ENCODE measurements around the gene RIT2.

Gene RIT2

GRCh38 chr18:43115076-43115921 lies at the start of gene RIT2:
Gene RIT2, minus strand, starts transcription at chr18:43115685.
- DNase-seq, result no peak
- Mint-ChIP-seq H3K4me1 (no peaks in the 10 kb centered on the region), H3K27ac (no peak within 1 kb of the TSS), H3K9me3 (no peaks in the 10 kb centered on the region), H3K4me3 (no peak within 1 kb of the TSS), H3K27me3 (no peaks in the 10 kb centered on the region)
- no peak for ATAC-seq

GRCh38 chr18:43161528-43161927 lies 46.0 kb upstream of the RIT2 start:
- H3K9me3 Mint-ChIP-seq, result no peaks in the 10 kb centered on the region
- H3K27me3 Mint-ChIP-seq, result no peaks in the 10 kb centered on the region
- ATAC-seq, result no peak
- H3K4me3 Mint-ChIP-seq, result no peak overlapping the region
- H3K4me1 Mint-ChIP-seq, result no peaks in the 10 kb centered on the region
- DNase-seq, result no peak
- no peak overlapping the region for H3K27ac Mint-ChIP-seq

GRCh38 chr18:43160509-43160908 lies 45.0 kb upstream of the RIT2 start:
- Mint-ChIP-seq H3K27me3 (no peaks in the 10 kb centered on the region), H3K27ac (no peak overlapping the region), H3K9me3 (no peaks in the 10 kb centered on the region), H3K4me3 (no peak overlapping the region), H3K4me1 (no peaks in the 10 kb centered on the region)
- ATAC-seq, result no peak
- DNase-seq, result no peak

DNA sequence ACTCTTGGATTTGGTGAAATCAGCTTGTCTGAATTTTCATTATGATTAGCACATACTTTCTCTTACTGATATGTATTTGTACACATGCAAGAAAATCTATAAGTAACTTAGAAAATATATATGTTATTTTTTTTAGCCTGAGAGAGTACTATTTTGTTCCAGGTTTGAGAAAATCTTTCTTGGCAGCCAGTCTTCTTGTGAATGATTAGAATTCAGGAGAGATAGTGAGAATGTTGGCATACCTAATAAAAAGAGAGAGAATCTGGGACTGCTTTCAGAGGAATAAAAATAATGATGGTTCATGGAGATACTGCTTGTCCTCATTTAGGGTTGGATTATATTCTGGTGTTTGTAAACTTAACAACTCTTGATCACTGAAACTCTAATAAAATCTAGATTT lies 44.4 kb upstream of the RIT2 start:
- Mint-ChIP-seq H3K27ac (no peak overlapping the region), H3K4me1 (no peaks in the 10 kb centered on the region), H3K27me3 (no peaks in the 10 kb centered on the region), H3K4me3 (no peak overlapping the region), H3K9me3 (no peaks in the 10 kb centered on the region)
- DNase-seq, result no peak
- no peak for ATAC-seq

DNA sequence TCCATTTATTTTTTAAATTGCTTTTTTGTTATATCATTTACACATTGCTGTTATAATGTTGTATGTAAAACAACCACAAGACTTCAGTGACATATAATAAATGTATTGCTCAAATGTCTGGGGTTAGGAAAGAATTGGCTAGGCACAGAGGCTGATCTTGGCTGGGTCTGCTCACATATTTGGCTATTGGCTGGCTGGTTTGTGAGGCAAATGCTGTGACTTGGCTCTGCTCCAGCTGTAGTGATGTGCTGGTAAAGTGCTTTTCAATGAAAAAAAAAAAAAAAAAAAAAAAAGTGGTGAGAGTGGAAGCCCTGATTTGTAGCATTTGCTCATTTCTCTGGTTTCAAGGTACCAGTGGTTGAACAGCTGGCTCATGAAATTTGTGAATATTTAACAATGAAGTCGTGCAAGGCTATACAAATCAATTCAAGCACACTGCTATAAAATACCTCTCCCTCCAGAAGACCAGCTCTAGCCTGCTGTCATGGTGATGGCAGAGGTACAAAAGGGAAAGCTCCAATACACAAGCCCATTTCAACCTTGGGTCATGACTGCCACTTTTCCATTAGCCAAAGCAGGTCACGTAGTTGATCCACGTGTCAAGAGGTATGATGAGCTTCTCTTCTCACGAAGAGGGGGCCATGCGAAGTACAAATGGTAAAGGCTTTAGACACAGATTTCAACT lies 43.7 kb upstream of the RIT2 start:
- ATAC-seq, result no peak
- no peak overlapping the region for H3K27ac Mint-ChIP-seq
- no peak for DNase-seq
- no peaks in the 10 kb centered on the region for H3K9me3 Mint-ChIP-seq
- no peaks in the 10 kb centered on the region for H3K4me1 Mint-ChIP-seq
- H3K4me3 Mint-ChIP-seq, result no peak overlapping the region
- H3K27me3 Mint-ChIP-seq, result no peaks in the 10 kb centered on the region

DNA sequence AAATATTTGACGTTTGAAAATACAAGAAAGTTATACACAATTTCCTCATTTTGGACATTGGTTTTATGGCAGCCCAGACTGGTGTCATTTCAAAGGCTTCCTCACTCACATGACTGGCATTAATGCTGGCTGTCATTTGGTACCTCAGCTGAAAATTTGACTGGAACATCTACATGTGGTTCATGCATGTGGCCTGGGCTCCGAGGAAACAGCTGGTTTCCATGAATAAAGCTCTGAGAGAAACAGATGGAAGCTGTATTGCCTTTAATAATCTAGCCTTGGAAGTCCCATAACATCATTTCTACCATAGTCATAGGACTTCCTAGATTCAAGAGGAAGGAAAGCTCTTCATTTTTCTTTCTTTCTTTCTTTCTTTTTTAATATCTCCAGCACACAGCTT lies 42.9 kb upstream of the RIT2 start:
- Mint-ChIP-seq H3K27me3 (no peaks in the 10 kb centered on the region), H3K4me1 (no peaks in the 10 kb centered on the region), H3K4me3 (no peak overlapping the region), H3K9me3 (no peaks in the 10 kb centered on the region), H3K27ac (no peak overlapping the region)
- ATAC-seq (no peak), DNase-seq (no peak)

DNA sequence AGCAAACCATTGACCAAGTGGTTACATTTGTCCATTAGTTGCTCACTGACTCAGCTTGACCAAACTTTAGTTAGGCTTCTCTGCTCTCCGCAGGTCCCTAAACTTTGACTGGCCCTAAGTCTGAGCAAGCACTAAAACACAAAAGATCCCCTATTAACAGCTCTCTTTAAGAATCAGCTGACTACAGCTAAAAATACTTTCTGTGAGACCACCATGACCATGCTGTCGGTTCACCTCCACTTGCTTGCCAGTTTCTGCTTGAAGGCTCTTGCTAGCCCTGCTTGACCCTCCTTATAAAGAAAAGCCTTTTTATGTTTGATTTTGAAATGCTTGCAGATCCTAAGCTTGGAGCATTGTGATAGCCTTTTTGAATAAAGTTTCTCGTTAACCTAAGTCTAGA lies 40.4 kb upstream of the RIT2 start:
- Mint-ChIP-seq H3K4me1 (no peaks in the 10 kb centered on the region), H3K9me3 (peaks cover under 1 to 1% of the 10 kb centered on the region in 2 donors), H3K27ac (no peak overlapping the region), H3K4me3 (no peak overlapping the region), H3K27me3 (no peaks in the 10 kb centered on the region)
- DNase-seq (no peak), ATAC-seq (no peak)

DNA sequence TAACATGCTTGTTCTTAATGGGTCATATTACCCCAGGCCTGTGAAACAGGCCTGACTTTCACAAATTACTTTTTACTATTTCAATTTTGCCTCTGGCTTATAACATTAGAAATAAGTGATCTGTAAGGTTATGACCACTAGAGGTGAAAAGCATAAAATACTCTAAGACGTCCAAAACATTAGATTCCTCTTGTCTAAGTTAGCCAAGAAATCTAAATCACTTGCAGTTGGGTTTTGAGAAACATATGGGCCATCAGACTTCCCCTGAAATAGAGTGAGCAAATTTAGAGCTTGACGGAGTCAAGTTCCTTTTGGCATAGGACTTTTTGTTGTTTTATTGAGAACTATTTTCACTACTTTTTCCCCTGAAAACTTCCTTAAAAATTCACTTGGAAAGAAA lies 32.7 kb upstream of the RIT2 start:
- Mint-ChIP-seq H3K4me1 (no peaks in the 10 kb centered on the region), H3K27ac (no peak overlapping the region), H3K4me3 (no peak overlapping the region), H3K27me3 (no peaks in the 10 kb centered on the region), H3K9me3 (peaks cover 20 to 22% of the 10 kb centered on the region in 2 donors)
- no peak for DNase-seq
- no peak for ATAC-seq

DNA sequence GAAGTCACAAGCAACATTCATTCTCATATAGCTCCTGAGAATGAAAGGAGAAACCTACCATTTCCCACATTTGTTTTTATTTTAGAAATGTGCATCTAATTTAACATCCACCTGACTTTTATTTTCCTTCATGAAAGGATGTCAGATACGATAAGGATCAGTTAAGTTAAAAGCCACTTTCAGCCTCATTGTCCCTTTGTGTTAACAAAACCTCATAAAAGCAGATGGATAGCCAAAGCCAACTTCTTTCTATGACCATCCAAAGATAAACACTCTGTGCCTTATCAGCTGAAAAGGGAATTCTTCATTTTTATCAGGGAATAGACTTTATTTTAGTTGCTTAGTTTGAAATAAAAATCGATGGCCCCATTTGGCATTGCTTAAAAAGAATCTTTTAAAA lies 25.7 kb upstream of the RIT2 start:
- peaks cover 12 to 14% of the 10 kb centered on the region in 2 donors for H3K9me3 Mint-ChIP-seq
- no peak for ATAC-seq
- H3K27ac Mint-ChIP-seq, result no peak overlapping the region

GRCh38 chr18:43139288-43139946 lies 23.9 kb upstream of the RIT2 start:
- no peak overlapping the region for H3K27ac Mint-ChIP-seq
- ATAC-seq (no peak), DNase-seq (no peak)
- no peak overlapping the region for H3K4me3 Mint-ChIP-seq
- H3K27me3 Mint-ChIP-seq, result no peaks in the 10 kb centered on the region
- H3K9me3 Mint-ChIP-seq, result peaks cover 5 to 12% of the 10 kb centered on the region in 2 donors
- H3K4me1 Mint-ChIP-seq, result no peaks in the 10 kb centered on the region

More for the DNA sequence above, 25.7 kb upstream of the RIT2 start:
- H3K4me1 Mint-ChIP-seq, result no peaks in the 10 kb centered on the region
- no peaks in the 10 kb centered on the region for H3K27me3 Mint-ChIP-seq
- H3K4me3 Mint-ChIP-seq, result no peak overlapping the region
- no peak for DNase-seq

- Mint-ChIP-seq H3K4me3 (no peak overlapping the region), H3K27me3 (no peaks in the 10 kb centered on the region), H3K27ac (no peak overlapping the region), H3K9me3 (peaks cover 0 to 16% of the 10 kb centered on the region in 2 donors), H3K4me1 (no peaks in the 10 kb centered on the region)
- no peak for DNase-seq
- no peak for ATAC-seq
These were observed 19.4 kb upstream of the RIT2 start for GRCh38 chr18:43134876-43135275.

DNA sequence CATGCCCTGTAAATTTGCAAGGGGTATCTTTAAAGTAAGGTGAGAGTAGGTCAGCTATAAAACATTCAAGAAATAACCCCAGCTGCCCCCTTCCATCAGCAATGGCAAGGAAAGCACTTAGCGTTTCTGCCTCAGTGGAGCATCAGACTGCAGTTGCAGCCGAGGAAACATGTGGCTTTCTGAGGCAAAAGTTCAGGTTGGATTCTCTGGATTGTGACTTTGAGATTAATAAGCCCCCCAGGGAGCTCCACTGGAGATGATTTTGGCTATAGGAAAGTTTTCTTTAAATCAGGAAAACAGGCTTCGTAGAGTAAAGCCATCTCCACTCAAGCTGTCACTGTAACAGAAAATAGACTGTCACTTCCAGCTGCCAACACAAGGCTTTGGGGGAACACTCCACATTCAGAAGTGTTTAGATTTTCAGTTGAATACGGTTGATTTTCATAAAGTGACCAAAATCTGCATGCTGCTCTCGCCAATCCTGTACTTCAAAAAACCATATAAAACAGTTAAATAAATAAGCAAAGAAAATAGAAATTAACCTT lies 15.3 kb upstream of the RIT2 start:
- Mint-ChIP-seq H3K27ac (no peak overlapping the region), H3K4me1 (no peaks in the 10 kb centered on the region), H3K4me3 (no peak overlapping the region), H3K9me3 (peaks cover 0 to 16% of the 10 kb centered on the region in 2 donors), H3K27me3 (no peaks in the 10 kb centered on the region)
- DNase-seq (no peak), ATAC-seq (no peak)

- no peak overlapping the region for H3K27ac Mint-ChIP-seq
- DNase-seq, result no peak
- no peak for ATAC-seq
- H3K27me3 Mint-ChIP-seq, result no peaks in the 10 kb centered on the region
- H3K4me1 Mint-ChIP-seq, result no peaks in the 10 kb centered on the region
- H3K9me3 Mint-ChIP-seq, result peaks cover 0 to 13% of the 10 kb centered on the region in 2 donors
- H3K4me3 Mint-ChIP-seq, result no peak overlapping the region
These were observed 14.6 kb upstream of the RIT2 start for GRCh38 chr18:43129946-43130524.

- ATAC-seq (no peak), DNase-seq (no peak)
- Mint-ChIP-seq H3K4me3 (no peak overlapping the region), H3K9me3 (peaks cover 5 to 10% of the 10 kb centered on the region in 2 donors), H3K27ac (no peak overlapping the region), H3K4me1 (no peaks in the 10 kb centered on the region), H3K27me3 (no peaks in the 10 kb centered on the region)
These were observed 10.0 kb upstream of the RIT2 start for GRCh38 chr18:43125471-43125870.

DNA sequence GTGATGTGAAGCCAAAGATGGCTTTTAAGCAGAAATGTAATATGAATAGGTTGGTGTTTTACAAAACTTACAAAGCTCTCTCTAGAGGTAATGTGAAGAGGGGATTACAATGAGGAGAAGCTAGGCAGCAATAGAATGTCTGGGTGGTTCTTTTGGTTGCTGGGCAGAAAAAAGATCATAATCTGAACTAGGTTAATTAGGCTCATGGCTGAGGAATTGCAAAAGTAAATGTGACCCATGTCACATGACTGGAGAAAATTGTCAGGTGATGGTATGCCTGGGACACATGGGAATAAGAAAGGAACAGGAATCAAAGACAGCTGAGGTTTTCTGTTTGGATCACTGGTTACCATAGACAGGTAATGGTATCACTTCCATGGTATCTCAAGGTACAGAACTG lies 7.5 kb upstream of the RIT2 start:
- Mint-ChIP-seq H3K27me3 (no peaks in the 10 kb centered on the region), H3K4me3 (no peak overlapping the region), H3K9me3 (peaks cover 5 to 10% of the 10 kb centered on the region in 2 donors), H3K27ac (no peak overlapping the region), H3K4me1 (no peaks in the 10 kb centered on the region)
- ATAC-seq (no peak), DNase-seq (no peak)
